Measurements from ENCODE around the gene CPNE7. TPM values are rescaled to one million over a fixed set of nuclear protein-coding genes. Genes with fewer than 3 reads are reported as not detected.

The CPNE7 gene
- polyA plus RNA-seq: 0.71 TPM in 1 of 2 replicates, not detected in the other

DNA sequence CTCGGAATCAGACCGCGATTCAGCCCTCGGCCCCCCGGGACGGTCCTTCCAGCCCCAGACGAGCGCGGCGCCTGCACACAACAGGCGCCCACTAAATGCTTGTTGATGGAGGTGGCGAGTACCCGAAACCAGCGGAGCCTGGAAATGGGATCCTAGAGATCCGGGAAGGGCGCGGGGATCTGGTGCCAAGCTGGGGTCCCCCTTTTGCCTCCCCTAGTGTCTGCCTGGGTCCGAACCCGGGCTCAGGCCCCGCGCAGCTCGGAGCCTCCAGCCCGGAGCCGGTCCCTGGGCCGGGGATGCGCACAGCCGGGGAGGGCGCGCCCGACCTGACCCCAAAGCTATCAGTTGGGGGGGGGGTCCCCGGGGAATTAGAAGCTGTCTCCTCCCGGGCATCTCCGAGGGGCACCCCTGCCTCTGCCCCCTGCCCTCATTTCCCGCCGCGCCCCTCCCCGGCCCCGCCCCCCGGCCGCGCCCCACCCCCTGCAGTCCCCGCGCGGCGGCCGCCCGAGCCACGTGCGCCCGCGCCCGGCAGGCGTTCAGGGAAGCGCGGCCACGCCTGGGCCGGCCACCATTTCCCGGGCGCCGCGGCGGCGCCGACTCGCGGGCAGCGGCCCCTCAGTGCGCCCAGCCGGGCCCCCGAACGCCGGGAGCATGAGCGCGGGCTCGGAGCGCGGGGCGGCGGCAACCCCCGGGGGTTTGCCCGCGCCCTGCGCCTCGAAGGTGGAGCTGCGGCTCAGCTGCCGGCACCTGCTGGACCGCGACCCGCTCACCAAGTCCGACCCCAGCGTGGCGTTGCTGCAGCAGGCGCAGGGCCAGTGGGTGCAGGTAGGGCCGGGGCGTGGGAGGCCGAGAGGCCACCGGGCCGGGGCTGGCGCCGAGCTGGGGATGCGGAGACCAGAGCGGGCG lies at the start of gene CPNE7:
Gene CPNE7, plus strand, starts transcription at position 512 of the 906 bp plus-strand sequence. Its CDS starts 140 bp downstream, at position 652.

DNA sequence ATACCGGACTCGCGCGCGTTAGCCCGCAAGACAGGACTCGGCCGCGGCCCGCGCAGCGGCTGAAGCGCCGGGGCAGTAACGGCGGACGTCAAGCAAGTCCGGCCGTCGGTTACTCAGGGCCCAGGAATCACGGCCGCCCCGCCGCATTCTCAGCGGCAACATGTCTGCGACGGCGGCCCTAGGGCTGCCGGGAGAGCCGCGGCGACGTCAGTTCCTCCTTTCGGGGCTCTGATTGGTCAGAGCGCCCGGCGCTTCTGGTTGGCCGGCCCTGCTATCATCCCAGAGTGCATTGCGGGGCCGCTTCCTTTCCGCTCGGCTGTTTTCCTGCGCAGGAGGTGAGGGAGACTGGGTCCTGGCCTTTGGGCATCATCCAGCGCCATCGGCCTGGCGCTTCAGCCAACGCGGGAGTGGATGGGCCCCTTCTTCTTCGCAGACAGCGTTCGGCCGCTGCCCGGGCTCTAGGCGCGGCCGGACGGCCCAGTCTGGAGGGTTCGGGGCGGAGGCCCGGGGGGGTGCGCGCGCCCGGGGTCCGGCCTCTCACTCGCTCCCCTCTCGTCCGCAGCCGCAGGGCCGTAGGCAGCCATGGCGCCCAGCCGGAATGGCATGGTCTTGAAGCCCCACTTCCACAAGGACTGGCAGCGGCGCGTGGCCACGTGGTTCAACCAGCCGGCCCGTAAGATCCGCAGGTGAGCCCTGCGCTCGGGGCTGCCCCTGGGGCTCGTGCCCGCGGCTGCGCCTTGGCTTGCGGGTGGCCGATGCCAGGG lies 15.0 kb upstream of the CPNE7 start, which contains the start of gene RPL13:
Gene RPL13, plus strand, starts transcription at position 305 of the 764 bp plus-strand sequence. Its CDS starts 278 bp downstream, at position 583.

DNA sequence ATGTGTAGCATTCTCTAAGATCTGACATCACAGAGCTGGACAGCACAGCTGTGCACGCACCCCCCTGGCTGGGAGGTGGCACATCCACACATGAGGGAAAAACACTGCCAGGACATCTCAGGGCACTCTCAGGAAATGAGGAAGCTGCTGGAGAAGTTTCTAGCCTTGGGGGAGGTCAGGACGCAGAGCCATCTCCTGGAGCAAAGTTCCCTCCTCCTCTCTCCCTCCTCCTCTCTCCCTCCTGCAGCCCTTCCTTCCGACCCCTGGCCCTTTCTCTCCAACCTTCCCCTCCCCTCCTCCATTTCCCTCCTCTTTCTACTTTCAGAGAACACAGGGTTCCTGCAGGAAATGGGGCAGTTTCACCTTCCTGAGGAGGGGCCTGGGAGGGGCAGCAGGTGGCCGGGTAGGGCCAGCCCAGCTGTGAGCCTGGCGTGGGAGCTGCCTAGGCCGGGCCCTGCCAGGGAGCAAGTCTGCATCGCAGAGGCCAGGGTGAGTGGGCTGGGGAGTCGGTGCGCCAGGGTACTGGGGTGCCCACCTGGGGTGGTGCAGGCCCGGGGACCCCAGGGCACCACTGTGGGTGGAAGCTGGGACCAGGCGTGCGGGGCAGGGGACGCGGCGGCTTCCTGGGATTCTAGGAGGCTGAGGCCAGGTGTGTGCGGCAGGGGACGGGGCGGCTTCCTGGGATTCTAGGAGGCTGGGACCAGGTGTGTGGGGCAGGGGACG lies 37.8 kb downstream of the CPNE7 start, which contains the start of gene DPEP1:
Gene DPEP1, plus strand, starts transcription at position 412 of the 723 bp plus-strand sequence. CDS start 16,769 bp downstream, outside the sequence.

Other genes starting within 250 kb of the CPNE7 start
- 15.4 and 16.0 TPM in 2 replicates for gene ANKRD11, start 85.2 kb upstream of the CPNE7 start, polyA plus RNA-seq
- gene SPG7, start 67.4 kb upstream of the CPNE7 start, polyA plus RNA-seq: 11.3 and 21.1 TPM in 2 replicates
- 137 and 156 TPM in 2 replicates for gene RPL13, start 15.1 kb upstream of the CPNE7 start, polyA plus RNA-seq
- not detected in 2 replicates for gene DPEP1, start 37.9 kb downstream of the CPNE7 start, polyA plus RNA-seq
- 2.6 and 4.8 TPM in 2 replicates for gene CHMP1A, start 82.0 kb downstream of the CPNE7 start, polyA plus RNA-seq
- 2.5 and 5.0 TPM in 2 replicates for gene SPATA33, start 82.1 kb downstream of the CPNE7 start, polyA plus RNA-seq
- gene CDK10, start 110.9 kb downstream of the CPNE7 start, polyA plus RNA-seq: 3.4 and 4.0 TPM in 2 replicates
- 0.73 and 1.2 TPM in 2 replicates for gene SPATA2L, start 125.9 kb downstream of the CPNE7 start, polyA plus RNA-seq
- gene VPS9D1, start 145.1 kb downstream of the CPNE7 start, polyA plus RNA-seq: 1.3 and 1.6 TPM in 2 replicates
- gene ZNF276, start 145.8 kb downstream of the CPNE7 start, polyA plus RNA-seq: 0.13 and 0.69 TPM in 2 replicates
- gene FANCA, start 240.9 kb downstream of the CPNE7 start, polyA plus RNA-seq: not detected in 2 replicates

Measured in Purkinje cell (primary cell).